ENCODE measurements around the gene ZYX. TPM values are rescaled to one million over a fixed set of nuclear protein-coding genes. Genes with fewer than 3 reads are reported as not detected.

The ZYX gene
- total and polyA plus RNA-seq, 2 of the 13 experiments (the other 11 are each of a cell fraction or from before 2014, with no cell fraction given) = 9.9 to 13.7 TPM

- no peak for TF ChIP-seq PAF1 (CRISPR knock-in tag; IDR thresholded peaks at IDR 0.05)
- no peak for TF ChIP-seq ZSCAN31 (CRISPR knock-in tag; IDR thresholded peaks at IDR 0.05; ENCODE audit: low read depth)
- no peak for TF ChIP-seq ZFY (CRISPR knock-in tag; IDR thresholded peaks at IDR 0.05)
- no peak for TF ChIP-seq BORCS8-MEF2B (CRISPR knock-in tag; IDR thresholded peaks at IDR 0.05)
- no peak for TF ChIP-seq KLF15 (CRISPR knock-in tag; IDR thresholded peaks at IDR 0.05; ENCODE audit: borderline replicate concordance)
- TF ChIP-seq ZNF468 (CRISPR knock-in tag; IDR thresholded peaks at IDR 0.05) = no peak
- no peak for TF ChIP-seq ZNF577 (CRISPR knock-in tag; IDR thresholded peaks at IDR 0.05; ENCODE audit: borderline replicate concordance, low read depth)
- TF ChIP-seq NFE2 (CRISPR knock-in tag; IDR thresholded peaks at IDR 0.05) = no peak
- no peak for TF ChIP-seq MLXIP (CRISPR knock-in tag; IDR thresholded peaks at IDR 0.05; ENCODE audit: borderline replicate concordance)
- no peak for TF ChIP-seq ZNF83 (CRISPR knock-in tag; IDR thresholded peaks at IDR 0.05; ENCODE audit: borderline replicate concordance)
- no peak for TF ChIP-seq BRCA1 (CRISPR knock-in tag; IDR thresholded peaks at IDR 0.05)
- no peak for TF ChIP-seq ZMYM4 (CRISPR knock-in tag; IDR thresholded peaks at IDR 0.05)
- no peak for TF ChIP-seq TCF7L2 (IDR thresholded peaks at IDR 0.05; ENCODE audit: low read depth, low read length)
- TF ChIP-seq CREM (IDR thresholded peaks at IDR 0.05) = no peak
- no peak for TF ChIP-seq CREM (CRISPR knock-in tag; IDR thresholded peaks at IDR 0.05)
- TF ChIP-seq ZNF75D (CRISPR knock-in tag; IDR thresholded peaks at IDR 0.05; ENCODE audit: borderline replicate concordance) = no peak
- no peak for TF ChIP-seq ZBTB1 (CRISPR knock-in tag; IDR thresholded peaks at IDR 0.05; ENCODE audit: borderline replicate concordance)
- no peak for TF ChIP-seq ZNF253 (CRISPR knock-in tag; IDR thresholded peaks at IDR 0.05; ENCODE audit: borderline replicate concordance)
- TF ChIP-seq SATB2 (CRISPR knock-in tag; IDR thresholded peaks at IDR 0.05) = no peak
- TF ChIP-seq AHDC1 (CRISPR knock-in tag; IDR thresholded peaks at IDR 0.05; ENCODE audit: borderline replicate concordance) = 0 out of 2 replicates have a peak, but pooled peaks have one; percentile 38
- no peak for TF ChIP-seq ZNF558 (CRISPR knock-in tag; IDR thresholded peaks at IDR 0.05; ENCODE audit: borderline replicate concordance)
These were observed 1.4 kb upstream of the ZYX start (continued) for GRCh38 chr7:143379611-143380259.

Data from HepG2 (cell line).